HEK293 (cell line): ENCODE results near the gene AOC3.

Experiments
- HOXC10 ChIP-seq: sonication (generic); formaldehyde crosslinking; IDR thresholded peaks from 2 replicates; pipeline ENCODE4 v1.8.1; 2023; ENCODE audit warnings: mild to moderate bottlenecking, missing genetic modification reagents
- MYNN ChIP-seq: fragments of 450-650 bp; formaldehyde crosslinking; IDR thresholded peaks from 2 replicates; pipeline ENCODE4 v1.5.1; 2016; ENCODE audit warnings: missing biosample characterization, missing genetic modification characterization, borderline replicate concordance
- SALL2 ChIP-seq: fragments of 450-650 bp; formaldehyde crosslinking; IDR thresholded peaks from 2 replicates; pipeline ENCODE4 v1.5.0; 2017; ENCODE audit warnings: missing biosample characterization, mild to moderate bottlenecking, missing genetic modification characterization, borderline replicate concordance
- YY1 ChIP-seq: fragments of 450-650 bp; formaldehyde crosslinking; IDR thresholded peaks from 2 replicates; pipeline ENCODE4 v1.5.1; 2018; ENCODE audit warnings: missing biosample characterization, missing genetic modification characterization
- ZNF121 ChIP-seq: fragments of 450-650 bp; formaldehyde crosslinking; IDR thresholded peaks from 2 replicates; pipeline ENCODE4 v1.5.1; 2016; ENCODE audit warnings: missing biosample characterization, missing genetic modification characterization
- ZNF133 ChIP-seq: fragments of 450-650 bp; formaldehyde crosslinking; IDR thresholded peaks from 2 replicates; pipeline ENCODE4 v1.5.1; 2016; ENCODE audit warnings: missing biosample characterization, missing genetic modification characterization
- ZNF664 ChIP-seq: fragments of 450-650 bp; formaldehyde crosslinking; IDR thresholded peaks from 2 replicates; pipeline ENCODE4 v1.5.1; 2016; ENCODE audit warnings: missing biosample characterization, missing genetic modification characterization
- TF ChIP-seq, protein P1 (sequence below): fragments of 450-650 bp; formaldehyde crosslinking; IDR thresholded peaks from 2 replicates; pipeline ENCODE4 v1.5.1; 2016; ENCODE audit warnings: missing biosample characterization, missing genetic modification characterization

DNA sequence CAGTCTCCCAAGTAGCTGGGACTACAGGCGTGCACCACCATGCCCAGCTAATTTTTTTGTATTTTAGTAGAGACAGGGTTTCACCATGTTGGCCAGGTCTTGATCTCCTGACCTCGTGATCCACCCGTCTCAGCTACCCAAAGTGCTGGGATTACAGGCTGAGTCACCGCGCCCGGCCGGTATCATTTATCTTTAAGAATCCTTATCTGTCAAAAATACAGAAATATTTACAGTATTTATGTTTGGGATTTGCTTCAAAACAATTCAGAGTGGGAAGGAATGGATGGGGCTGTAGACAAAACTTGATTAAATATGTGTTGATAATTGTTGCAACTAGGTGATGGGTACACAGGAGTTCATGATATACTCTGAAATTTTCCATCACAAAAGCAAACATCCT, 29.8 kb upstream of the AOC3 start:
- TF ChIP-seq, protein P1, sequence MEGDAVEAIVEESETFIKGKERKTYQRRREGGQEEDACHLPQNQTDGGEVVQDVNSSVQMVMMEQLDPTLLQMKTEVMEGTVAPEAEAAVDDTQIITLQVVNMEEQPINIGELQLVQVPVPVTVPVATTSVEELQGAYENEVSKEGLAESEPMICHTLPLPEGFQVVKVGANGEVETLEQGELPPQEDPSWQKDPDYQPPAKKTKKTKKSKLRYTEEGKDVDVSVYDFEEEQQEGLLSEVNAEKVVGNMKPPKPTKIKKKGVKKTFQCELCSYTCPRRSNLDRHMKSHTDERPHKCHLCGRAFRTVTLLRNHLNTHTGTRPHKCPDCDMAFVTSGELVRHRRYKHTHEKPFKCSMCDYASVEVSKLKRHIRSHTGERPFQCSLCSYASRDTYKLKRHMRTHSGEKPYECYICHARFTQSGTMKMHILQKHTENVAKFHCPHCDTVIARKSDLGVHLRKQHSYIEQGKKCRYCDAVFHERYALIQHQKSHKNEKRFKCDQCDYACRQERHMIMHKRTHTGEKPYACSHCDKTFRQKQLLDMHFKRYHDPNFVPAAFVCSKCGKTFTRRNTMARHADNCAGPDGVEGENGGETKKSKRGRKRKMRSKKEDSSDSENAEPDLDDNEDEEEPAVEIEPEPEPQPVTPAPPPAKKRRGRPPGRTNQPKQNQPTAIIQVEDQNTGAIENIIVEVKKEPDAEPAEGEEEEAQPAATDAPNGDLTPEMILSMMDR (tag by site-specific recombination), result no peak
- no peak for TF ChIP-seq ZNF133 (tag by site-specific recombination)
- no peak for TF ChIP-seq ZNF664
- TF ChIP-seq YY1, result no peak
- TF ChIP-seq ZNF121 (tag by site-specific recombination), result no peak
- TF ChIP-seq SALL2, result no peak
- TF ChIP-seq HOXC10 (CRISPR knock-in tag), result no peak
- no peak for TF ChIP-seq MYNN
